ENCODE measurements around the gene ACD. TPM values are rescaled to one million over a fixed set of nuclear protein-coding genes. Genes with fewer than 3 reads are reported as not detected.

ACD gene
- total and polyA plus RNA-seq, 9 donors: 5.3 to 40.8 (median 29.4) TPM

DNA sequence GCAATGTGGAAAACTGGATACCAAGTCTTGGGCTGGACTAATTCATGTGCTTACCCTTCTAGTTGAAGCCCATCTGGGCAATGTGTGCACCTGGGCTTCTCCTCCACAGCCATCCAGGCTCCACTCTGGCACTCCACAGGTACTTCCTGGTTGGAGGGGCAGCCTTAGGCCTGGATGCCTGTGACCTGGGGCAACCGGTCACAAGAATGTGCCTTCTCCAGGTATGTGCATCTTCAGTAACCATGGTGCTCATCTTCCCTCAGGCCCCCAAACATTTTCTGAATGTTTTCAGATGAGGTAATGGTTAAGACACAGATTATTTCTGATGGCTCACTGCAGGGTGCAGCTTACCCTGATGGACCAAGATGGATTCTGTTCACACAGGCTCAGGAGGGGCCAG is 17.7 kb upstream of the ACD start:
- Histone ChIP-seq H3K4me3 (no peak overlapping the region), H3K36me3 (no peaks in the 10 kb centered on the region), H3K4me1 (ENCODE audit: insufficient read depth) (peaks cover 12% of the 10 kb centered on the region), H3K27ac (no peak overlapping the region), H3K9me3 (no peaks in the 10 kb centered on the region), H3K27me3 (no peaks in the 10 kb centered on the region)
- TF ChIP-seq EP300 (IDR thresholded peaks at IDR 0.05) (no peak), POLR2A (IDR thresholded peaks at IDR 0.05) (no peak)
- TF ChIP-seq, protein P1, sequence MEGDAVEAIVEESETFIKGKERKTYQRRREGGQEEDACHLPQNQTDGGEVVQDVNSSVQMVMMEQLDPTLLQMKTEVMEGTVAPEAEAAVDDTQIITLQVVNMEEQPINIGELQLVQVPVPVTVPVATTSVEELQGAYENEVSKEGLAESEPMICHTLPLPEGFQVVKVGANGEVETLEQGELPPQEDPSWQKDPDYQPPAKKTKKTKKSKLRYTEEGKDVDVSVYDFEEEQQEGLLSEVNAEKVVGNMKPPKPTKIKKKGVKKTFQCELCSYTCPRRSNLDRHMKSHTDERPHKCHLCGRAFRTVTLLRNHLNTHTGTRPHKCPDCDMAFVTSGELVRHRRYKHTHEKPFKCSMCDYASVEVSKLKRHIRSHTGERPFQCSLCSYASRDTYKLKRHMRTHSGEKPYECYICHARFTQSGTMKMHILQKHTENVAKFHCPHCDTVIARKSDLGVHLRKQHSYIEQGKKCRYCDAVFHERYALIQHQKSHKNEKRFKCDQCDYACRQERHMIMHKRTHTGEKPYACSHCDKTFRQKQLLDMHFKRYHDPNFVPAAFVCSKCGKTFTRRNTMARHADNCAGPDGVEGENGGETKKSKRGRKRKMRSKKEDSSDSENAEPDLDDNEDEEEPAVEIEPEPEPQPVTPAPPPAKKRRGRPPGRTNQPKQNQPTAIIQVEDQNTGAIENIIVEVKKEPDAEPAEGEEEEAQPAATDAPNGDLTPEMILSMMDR (IDR thresholded peaks at IDR 0.05): no peak
- 82 to 100% (median 95%) methylated on average over 1 of the region's 1 CpG for WGBS, 3 donors
- intact Hi-C loops (cut with DNase I): loop anchor here in 2 of 4 donors (5.0 to 10.0 kb wide), 3 partner anchors 127 to 347 kb away; partner anchors contain the start of genes CTRL (in 1 of the 2), DDX28 (in 1 of the 2), DUS2 (in 1 of the 2) and RANBP10 (in 1 of the 2)
- no peak for DNase-seq

DNA sequence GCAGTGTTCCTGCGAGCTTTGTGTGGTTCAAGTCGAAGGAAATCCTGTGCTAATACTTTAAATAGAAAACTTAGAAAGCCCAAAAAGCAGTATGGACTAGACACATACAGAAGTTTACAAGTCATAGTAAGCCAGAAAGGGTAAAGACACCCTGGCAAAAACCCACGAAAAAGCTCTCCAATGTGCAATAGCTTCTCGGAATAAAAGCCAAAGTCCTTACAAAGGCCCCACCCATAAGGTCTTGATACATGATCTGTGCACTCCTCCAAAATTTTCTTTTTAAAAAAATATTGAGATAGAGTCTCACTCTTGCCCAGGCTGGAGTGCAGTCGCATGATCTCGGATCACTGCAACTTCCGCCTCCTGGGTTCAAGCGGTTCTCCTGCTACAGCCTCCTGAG is 16.9 kb upstream of the ACD start:
- TF ChIP-seq POLR2A (IDR thresholded peaks at IDR 0.05) (no peak), EP300 (IDR thresholded peaks at IDR 0.05) (no peak)
- TF ChIP-seq, protein P1 (IDR thresholded peaks at IDR 0.05): no peak
- intact Hi-C loops (cut with DNase I): loop anchor here in 2 of 4 donors (5.0 to 10.0 kb wide), 3 partner anchors 128 to 348 kb away; partner anchors contain the start of genes CTRL (in 1 of the 2), DDX28 (in 1 of the 2), DUS2 (in 1 of the 2) and RANBP10 (in 1 of the 2)
- Histone ChIP-seq H3K4me3 (no peak overlapping the region), H3K27ac (no peak overlapping the region), H3K36me3 (no peaks in the 10 kb centered on the region), H3K9me3 (no peaks in the 10 kb centered on the region), H3K4me1 (ENCODE audit: insufficient read depth) (peaks cover 12% of the 10 kb centered on the region), H3K27me3 (no peaks in the 10 kb centered on the region)
- DNase-seq: no peak
- WGBS, 3 donors: 79 to 86% (median 82%) methylated on average over 8 of the region's 8 CpGs

DNA sequence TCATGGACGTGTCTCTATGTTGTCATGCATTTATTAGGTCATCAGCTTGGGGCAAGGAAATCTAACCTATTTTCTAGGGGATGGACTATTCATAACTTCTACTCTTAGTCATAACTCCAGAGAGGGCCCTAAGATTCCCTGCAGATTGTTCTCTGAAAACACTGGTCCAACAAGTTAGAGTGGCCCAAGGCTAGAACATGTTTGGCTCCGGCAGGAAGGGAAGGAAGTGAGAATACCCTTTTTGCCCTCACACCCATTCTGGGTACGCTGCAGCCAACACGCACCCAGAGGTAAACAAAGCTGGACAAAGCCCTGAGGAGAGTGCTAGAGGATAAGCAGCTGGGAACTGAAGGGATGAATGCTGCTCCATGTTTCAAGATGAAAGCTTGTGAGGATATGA is 16.5 kb upstream of the ACD start:
- DNase-seq: no peak
- H3K4me1 ChIP-seq (ENCODE audit: insufficient read depth): peaks cover 12% of the 10 kb centered on the region
- H3K27ac ChIP-seq: no peak overlapping the region

DNA sequence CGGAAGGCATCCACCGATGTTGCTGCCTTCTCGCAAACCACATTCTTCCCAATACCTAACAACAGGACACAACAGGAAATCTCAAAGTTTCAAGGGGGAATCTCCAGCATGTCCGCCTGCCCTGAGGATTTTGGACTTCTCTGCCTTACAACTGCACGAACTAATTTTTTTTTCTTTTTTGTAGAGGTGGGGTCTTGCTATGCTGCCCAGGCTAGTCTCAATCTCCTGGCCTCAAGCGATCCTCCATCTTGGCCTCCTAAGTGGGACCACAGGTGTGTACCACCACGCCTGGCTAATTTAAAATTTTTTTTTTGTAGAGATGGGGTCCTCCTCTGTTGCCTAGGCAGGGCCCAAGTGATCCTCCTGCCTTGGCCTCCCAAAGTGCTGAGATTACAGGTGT is 15.9 kb upstream of the ACD start:
- no peaks in the 10 kb centered on the region for H3K27me3 ChIP-seq
- H3K4me3 ChIP-seq: no peak overlapping the region
- H3K36me3 ChIP-seq: no peaks in the 10 kb centered on the region
- TF ChIP-seq, protein P1 (IDR thresholded peaks at IDR 0.05): no peak
- TF ChIP-seq POLR2A (IDR thresholded peaks at IDR 0.05): no peak
- DNase-seq: no peak
- no peaks in the 10 kb centered on the region for H3K9me3 ChIP-seq
- intact Hi-C loops (cut with DNase I): loop anchor here in 2 of 4 donors (5.0 to 10.0 kb wide), 3 partner anchors 129 to 349 kb away; partner anchors contain the start of genes CTRL (in 1 of the 2), DDX28 (in 1 of the 2), DUS2 (in 1 of the 2) and RANBP10 (in 1 of the 2)
- 92 to 97% (median 96%) methylated on average over 7 of the region's 7 CpGs for WGBS, 3 donors
- peaks cover 12% of the 10 kb centered on the region for H3K4me1 ChIP-seq (ENCODE audit: insufficient read depth)
- H3K27ac ChIP-seq: no peak overlapping the region

More for the DNA sequence above, 16.5 kb upstream of the ACD start:
- Histone ChIP-seq H3K4me3 (no peak overlapping the region), H3K27me3 (no peaks in the 10 kb centered on the region), H3K36me3 (no peaks in the 10 kb centered on the region), H3K9me3 (no peaks in the 10 kb centered on the region)
- WGBS, 3 donors: 85 to 89% (median 86%) methylated on average over 4 of the region's 4 CpGs
- intact Hi-C loops (cut with DNase I): loop anchor here in 2 of 4 donors (5.0 to 10.0 kb wide), 3 partner anchors 128 to 348 kb away; partner anchors contain the start of genes CTRL (in 1 of the 2), DDX28 (in 1 of the 2), DUS2 (in 1 of the 2) and RANBP10 (in 1 of the 2)
- TF ChIP-seq, protein P1 (IDR thresholded peaks at IDR 0.05): no peak
- no peak for TF ChIP-seq POLR2A (IDR thresholded peaks at IDR 0.05)
- TF ChIP-seq EP300 (IDR thresholded peaks at IDR 0.05): no peak
